GM12892 (cell line): Measurements from ENCODE around the gene RNASET2.
"Not testable (repeated sequence)": the region's sequence is repeated elsewhere in the genome, so short reads cannot be mapped to it uniquely, and the experiment has no call there.

Experiments used
- POLR2A ChIP-seq: IDR thresholded peaks from 2 replicates; pipeline ENCODE4 v1.6.1; 2011; ENCODE audit warnings: low read depth, low read length, control low read depth
- POLR2AphosphoS5 ChIP-seq: IDR thresholded peaks from 2 replicates; pipeline ENCODE4 v1.6.1; 2011; ENCODE audit warnings: low read depth, low read length, control low read depth
- TAF1 ChIP-seq: IDR thresholded peaks from 2 replicates; pipeline ENCODE4 v1.6.1; 2011; ENCODE audit warnings: low read depth, mild to moderate bottlenecking, control low read depth, low read length, borderline replicate concordance

- TF ChIP-seq POLR2A, POLR2AphosphoS5, TAF1: not testable (repeated sequence)
These were observed 7.6 kb downstream of the RNASET2 start for GRCh38 chr6:166948724-166949123.
